Measurements from ENCODE around the gene APOB.

Gene APOB

GRCh38 chr2:21017748-21018276, 26.1 kb downstream of the APOB start:
- DNase-seq (ENCODE audit: low spot score), result no peak

- DNase-seq (ENCODE audit: low spot score), result no peak
Measured at GRCh38 chr2:21015281-21015645, 28.6 kb downstream of the APOB start.

- no peak for DNase-seq (ENCODE audit: low spot score)
Measured at GRCh38 chr2:21014364-21015280, 29.3 kb downstream of the APOB start.

GRCh38 chr2:21013043-21013816, 30.6 kb downstream of the APOB start:
- DNase-seq (ENCODE audit: low spot score), result no peak

- DNase-seq (ENCODE audit: low spot score), result no peak
Measured at GRCh38 chr2:21012557-21012937, 31.3 kb downstream of the APOB start.

- no peak for DNase-seq (ENCODE audit: low spot score)
Measured at GRCh38 chr2:21011876-21012556, 31.9 kb downstream of the APOB start.

- no peak for DNase-seq (ENCODE audit: low spot score)
Measured at GRCh38 chr2:21011453-21011852, 32.4 kb downstream of the APOB start.

- no peak for DNase-seq (ENCODE audit: low spot score)
Measured at GRCh38 chr2:21010813-21011439, 32.9 kb downstream of the APOB start.

GRCh38 chr2:21009662-21010225, 34.1 kb downstream of the APOB start:
- DNase-seq (ENCODE audit: low spot score), result no peak

- DNase-seq (ENCODE audit: low spot score), result no peak
Measured at GRCh38 chr2:21008790-21009661, 34.8 kb downstream of the APOB start.

- no peak for DNase-seq (ENCODE audit: low spot score)
Measured at GRCh38 chr2:21008014-21008789, 35.7 kb downstream of the APOB start.

- DNase-seq (ENCODE audit: low spot score), result no peak
Measured at GRCh38 chr2:21007129-21008013, 36.5 kb downstream of the APOB start.

- DNase-seq (ENCODE audit: low spot score), result no peak
Measured at GRCh38 chr2:21006423-21007128, 37.3 kb downstream of the APOB start.

GRCh38 chr2:21005700-21006422, 38.0 kb downstream of the APOB start:
- DNase-seq (ENCODE audit: low spot score), result no peak

GRCh38 chr2:21005111-21005699, 38.7 kb downstream of the APOB start:
- DNase-seq (ENCODE audit: low spot score), result no peak

- DNase-seq (ENCODE audit: low spot score), result no peak
Measured at GRCh38 chr2:21004181-21004572, 39.7 kb downstream of the APOB start.

GRCh38 chr2:21003572-21004180, 40.2 kb downstream of the APOB start:
- DNase-seq (ENCODE audit: low spot score), result no peak

Data from D341Med (cell line).